ENCODE measurements around the gene TTLL11.

Gene TTLL11

GRCh38 chr9:121912812-121913627, 180.1 kb downstream of the TTLL11 start:
- POLR2A ChIA-PET: no interaction called here

GRCh38 chr9:121910491-121911040, 182.5 kb downstream of the TTLL11 start:
- POLR2A ChIA-PET: no interaction called here
- DNase-seq (ENCODE audit: extremely low spot score): no peak
- CTCF ChIA-PET: no interaction called here
- TF ChIP-seq CTCF (IDR thresholded peaks at IDR 0.05; ENCODE audit: control extremely low read depth, extremely low read depth, low read depth, missing control alignments): no peak

More at GRCh38 chr9:121912812-121913627, 180.1 kb downstream of the TTLL11 start:
- CTCF ChIA-PET: interaction anchor here (1.2 kb wide), 1 partner anchor 14 kb away, joined by 3 read pairs; no protein-coding TSS in a partner anchor
- DNase-seq (ENCODE audit: extremely low spot score): no peak
- TF ChIP-seq CTCF (IDR thresholded peaks at IDR 0.05; ENCODE audit: control extremely low read depth, extremely low read depth, low read depth, missing control alignments): no peak

- no peak for DNase-seq (ENCODE audit: extremely low spot score)
- ChIA-PET POLR2A (no interaction called here), CTCF (no interaction called here)
- TF ChIP-seq CTCF (IDR thresholded peaks at IDR 0.05; ENCODE audit: control extremely low read depth, extremely low read depth, low read depth, missing control alignments): no peak
These were observed 184.0 kb downstream of the TTLL11 start for GRCh38 chr9:121909111-121909510.

GRCh38 chr9:121906074-121906870, 186.8 kb downstream of the TTLL11 start:
- DNase-seq (ENCODE audit: extremely low spot score): no peak
- ChIA-PET CTCF (interaction anchor here (0.9 kb wide), 1 partner anchor 9 kb away, joined by 3 read pairs; no protein-coding TSS in a partner anchor), POLR2A (no interaction called here)
- no peak for TF ChIP-seq CTCF (IDR thresholded peaks at IDR 0.05; ENCODE audit: control extremely low read depth, extremely low read depth, low read depth, missing control alignments)

GRCh38 chr9:121902461-121903135, 190.5 kb downstream of the TTLL11 start:
- DNase-seq (ENCODE audit: extremely low spot score): no peak
- ChIA-PET POLR2A (no interaction called here), CTCF (no interaction called here)
- TF ChIP-seq CTCF (IDR thresholded peaks at IDR 0.05; ENCODE audit: control extremely low read depth, extremely low read depth, low read depth, missing control alignments): no peak

- ChIA-PET CTCF (no interaction called here), POLR2A (no interaction called here)
- DNase-seq (ENCODE audit: extremely low spot score): no peak
- TF ChIP-seq CTCF (IDR thresholded peaks at IDR 0.05; ENCODE audit: control extremely low read depth, extremely low read depth, low read depth, missing control alignments): no peak
These were observed 191.5 kb downstream of the TTLL11 start for GRCh38 chr9:121901616-121902015.

All from GM10248 (cell line).